DOHH2 (cell line): Measurements from ENCODE around the gene DIDO1.

Experiments used
- EZH2phosphoT487 ChIP-seq: fragments of 200-600 bp; sonication (generic); IDR thresholded peaks from 2 replicates; pipeline ENCODE4 v1.6.1; 2017; ENCODE audit warnings: borderline replicate concordance, mild to moderate bottlenecking, antibody characterized with exemption, low read length, moderate library complexity, mixed read lengths
- TF ChIP-seq, protein P1 (sequence below): fragments of 200-600 bp; sonication (generic); IDR thresholded peaks from one replicate; pipeline ENCODE4 v1.5.1; 2014; ENCODE audit warnings: antibody characterized with exemption, mild to moderate bottlenecking, low read depth, low read length; ENCODE audit not compliant: poor library complexity, severe bottlenecking

DNA sequence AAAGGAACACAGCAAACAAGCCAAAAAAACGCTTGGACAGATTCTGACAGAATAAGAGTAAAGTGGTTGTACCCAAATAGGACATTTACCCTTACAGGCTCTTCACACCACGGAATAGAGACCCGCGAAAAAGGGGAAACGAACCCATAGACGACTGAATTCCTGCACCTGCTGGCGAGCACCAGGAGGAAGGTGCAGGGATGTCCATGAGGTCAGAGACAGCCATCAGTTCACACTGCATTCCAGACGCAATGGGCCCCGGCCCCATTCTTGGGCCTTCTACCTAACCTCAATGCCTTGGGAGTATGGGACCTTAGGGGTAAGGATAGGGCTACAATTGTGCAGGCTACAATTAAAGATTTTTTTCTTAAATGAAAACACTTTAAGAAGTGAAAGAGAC is 5.2 kb upstream of the DIDO1 start:
- TF ChIP-seq, protein P1, sequence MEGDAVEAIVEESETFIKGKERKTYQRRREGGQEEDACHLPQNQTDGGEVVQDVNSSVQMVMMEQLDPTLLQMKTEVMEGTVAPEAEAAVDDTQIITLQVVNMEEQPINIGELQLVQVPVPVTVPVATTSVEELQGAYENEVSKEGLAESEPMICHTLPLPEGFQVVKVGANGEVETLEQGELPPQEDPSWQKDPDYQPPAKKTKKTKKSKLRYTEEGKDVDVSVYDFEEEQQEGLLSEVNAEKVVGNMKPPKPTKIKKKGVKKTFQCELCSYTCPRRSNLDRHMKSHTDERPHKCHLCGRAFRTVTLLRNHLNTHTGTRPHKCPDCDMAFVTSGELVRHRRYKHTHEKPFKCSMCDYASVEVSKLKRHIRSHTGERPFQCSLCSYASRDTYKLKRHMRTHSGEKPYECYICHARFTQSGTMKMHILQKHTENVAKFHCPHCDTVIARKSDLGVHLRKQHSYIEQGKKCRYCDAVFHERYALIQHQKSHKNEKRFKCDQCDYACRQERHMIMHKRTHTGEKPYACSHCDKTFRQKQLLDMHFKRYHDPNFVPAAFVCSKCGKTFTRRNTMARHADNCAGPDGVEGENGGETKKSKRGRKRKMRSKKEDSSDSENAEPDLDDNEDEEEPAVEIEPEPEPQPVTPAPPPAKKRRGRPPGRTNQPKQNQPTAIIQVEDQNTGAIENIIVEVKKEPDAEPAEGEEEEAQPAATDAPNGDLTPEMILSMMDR: no peak
- TF ChIP-seq EZH2phosphoT487: no peak
